DND-41 (cell line): ENCODE results near the gene IQGAP2.
"Not testable (repeated sequence)": the region's sequence is repeated elsewhere in the genome, so short reads cannot be mapped to it uniquely, and the experiment has no call there.

ENCODE experiments used
- ATAC-seq: fragments of 200-7000 bp; cut with Tn5 transposase; 3 replicates; pipeline ENCODE4 v1.9.1; 2021; ENCODE audit warnings: low read depth; ENCODE audit not compliant: insufficient read depth
- DNase-seq: peaks from one replicate; pipeline ENCODE4 v3.0.0-alpha.2; 2020
- H2AFZ ChIP-seq: 2 replicates; pipeline ENCODE4 v1.6.0; 2012; ENCODE audit warnings: low read depth, low read length
- H3K27ac ChIP-seq: 2 replicates; pipeline ENCODE4 v1.5.1; 2012; ENCODE audit warnings: low read length, inconsistent platforms
- H3K27me3 ChIP-seq: fragments of 200-600 bp; sonication (generic); 2 replicates; pipeline ENCODE4 v1.6.0; 2012; ENCODE audit warnings: low read length, mild to moderate bottlenecking, inconsistent platforms; ENCODE audit not compliant: insufficient read depth, poor library complexity
- H3K36me3 ChIP-seq: 2 replicates; pipeline ENCODE4 v1.5.1; 2012; ENCODE audit warnings: low read length, inconsistent platforms; ENCODE audit not compliant: insufficient read depth
- H3K4me1 ChIP-seq: 2 replicates; pipeline ENCODE4 v1.5.1; 2012; ENCODE audit warnings: mild to moderate bottlenecking, low read length; ENCODE audit not compliant: insufficient read depth
- H3K4me2 ChIP-seq: 2 replicates; pipeline ENCODE4 v1.6.0; 2012; ENCODE audit warnings: mild to moderate bottlenecking, moderate library complexity, low read length, inconsistent platforms; ENCODE audit not compliant: insufficient read depth
- H3K4me3 ChIP-seq, 2 experiments: fragments of 200-600 bp in 1 of 2; shearing (Covaris generic) in 1 of 2; 2 replicates each; pipeline ENCODE4 v1.5.1; 2012 to 2016; ENCODE audit warnings: inconsistent platforms in 2 of 2, low read length in 2 of 2, mild to moderate bottlenecking in 2 of 2, low read depth in 1 of 2, moderate library complexity in 1 of 2
- H3K79me2 ChIP-seq: 2 replicates; pipeline ENCODE4 v1.6.0; 2012; ENCODE audit warnings: low read length, inconsistent platforms; ENCODE audit not compliant: insufficient read depth
- H3K9ac ChIP-seq: 2 replicates; pipeline ENCODE4 v1.6.0; 2012; ENCODE audit warnings: low read depth, mild to moderate bottlenecking, inconsistent platforms, low read length, moderate library complexity
- H3K9me3 ChIP-seq: 2 replicates; pipeline ENCODE4 v1.5.1; 2012; ENCODE audit warnings: low read length, moderate library complexity, mild to moderate bottlenecking, inconsistent platforms; ENCODE audit not compliant: insufficient read depth, severe bottlenecking
- H4K20me1 ChIP-seq: 2 replicates; pipeline ENCODE4 v1.6.0; 2012; ENCODE audit warnings: low read length; ENCODE audit not compliant: insufficient read depth
- EZH2 ChIP-seq: IDR thresholded peaks from 3 replicates; pipeline ENCODE4 v1.6.1; 2012; ENCODE audit warnings: borderline replicate concordance, low read depth, mild to moderate bottlenecking, moderate library complexity, low read length, inconsistent platforms; ENCODE audit not compliant: severe bottlenecking
- TF ChIP-seq, protein P1 (sequence below): IDR thresholded peaks from 2 replicates; pipeline ENCODE4 v1.5.1; 2012; ENCODE audit warnings: borderline replicate concordance, low read length, moderate library complexity, mild to moderate bottlenecking; ENCODE audit not compliant: poor library complexity, severe bottlenecking; ENCODE audit errors: extremely low read depth

The IQGAP2 gene

GRCh38 chr5:76366596-76366995 is 36.5 kb upstream of the IQGAP2 start:
- H3K4me3 ChIP-seq, result no peak overlapping the region
- H3K27me3 ChIP-seq, result no peaks in the 10 kb centered on the region
- TF ChIP-seq EZH2, result no peak
- H3K4me2 ChIP-seq, result no peak overlapping the region
- ATAC-seq, result no peak
- no peaks in the 10 kb centered on the region for H3K36me3 ChIP-seq
- no peak overlapping the region for H2AFZ ChIP-seq
- H3K9ac ChIP-seq, result no peak overlapping the region
- H3K9me3 ChIP-seq, result no peaks in the 10 kb centered on the region
- H3K79me2 ChIP-seq, result no peaks in the 10 kb centered on the region
- no peaks in the 10 kb centered on the region for H4K20me1 ChIP-seq
- no peak overlapping the region for H3K27ac ChIP-seq
- no peaks in the 10 kb centered on the region for H3K4me1 ChIP-seq
- DNase-seq, result no peak

DNA sequence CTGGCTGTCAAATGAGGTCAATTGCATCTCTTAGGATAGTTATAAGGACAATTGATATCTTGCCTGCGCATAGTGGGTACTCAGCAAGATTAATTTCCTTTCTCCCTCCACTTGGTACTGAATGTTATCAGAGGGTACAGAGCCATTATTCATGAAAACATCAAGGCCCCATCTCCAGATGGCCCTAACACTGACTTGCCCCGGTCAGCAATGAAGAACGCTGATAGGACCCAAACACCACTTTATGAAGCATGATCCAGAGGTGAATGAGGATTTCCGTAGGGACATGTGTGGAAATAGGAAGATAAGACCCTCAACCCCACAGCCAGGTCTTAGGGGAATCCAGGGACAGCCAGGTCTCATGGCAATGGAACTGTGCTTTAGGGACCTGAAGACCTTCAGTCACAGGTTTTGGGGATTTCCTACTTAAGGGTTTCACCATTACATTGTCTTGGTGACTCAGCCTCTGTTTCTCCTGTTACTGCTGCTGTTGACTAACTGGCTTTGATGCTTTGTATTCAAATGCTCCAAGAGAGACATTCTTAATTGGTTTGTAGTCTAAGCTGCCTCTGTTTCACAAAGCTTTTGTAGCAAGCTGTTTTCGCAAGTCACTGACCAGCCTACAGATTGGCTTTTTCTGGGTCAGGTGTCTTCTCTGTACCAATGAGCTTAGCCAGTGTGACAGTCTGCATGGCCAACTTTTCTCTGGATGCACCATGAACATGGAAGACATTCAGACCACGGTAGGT is 35.3 kb upstream of the IQGAP2 start:
- Histone ChIP-seq H3K9me3 (no peaks in the 10 kb centered on the region), H2AFZ (no peak overlapping the region), H3K27me3 (no peaks in the 10 kb centered on the region), H3K27ac (no peak overlapping the region), H3K79me2 (no peaks in the 10 kb centered on the region), H4K20me1 (no peaks in the 10 kb centered on the region), H3K4me1 (no peaks in the 10 kb centered on the region), H3K4me2 (no peak overlapping the region), H3K9ac (no peak overlapping the region), H3K36me3 (no peaks in the 10 kb centered on the region), H3K4me3 (no peak overlapping the region)
- no peak for DNase-seq
- no peak for ATAC-seq
- TF ChIP-seq EZH2, result no peak

GRCh38 chr5:76368941-76369340 is 34.1 kb upstream of the IQGAP2 start:
- H4K20me1 ChIP-seq, result no peaks in the 10 kb centered on the region
- no peak for DNase-seq

GRCh38 chr5:76369668-76370067 is 33.4 kb upstream of the IQGAP2 start:
- H3K27ac ChIP-seq, H3K9me3 ChIP-seq, DNase-seq, H3K36me3 ChIP-seq, H3K79me2 ChIP-seq, ATAC-seq, H3K27me3 ChIP-seq, H2AFZ ChIP-seq, H3K4me1 ChIP-seq, H3K4me2 ChIP-seq, H3K9ac ChIP-seq, H4K20me1 ChIP-seq, H3K4me3 ChIP-seq: not testable (repeated sequence)

More at GRCh38 chr5:76368941-76369340, 34.1 kb upstream of the IQGAP2 start:
- Histone ChIP-seq H3K27ac (no peak overlapping the region), H2AFZ (no peak overlapping the region), H3K27me3 (no peaks in the 10 kb centered on the region), H3K9ac (no peak overlapping the region), H3K79me2 (no peaks in the 10 kb centered on the region), H3K36me3 (no peaks in the 10 kb centered on the region), H3K4me1 (no peaks in the 10 kb centered on the region), H3K9me3 (no peaks in the 10 kb centered on the region), H3K4me3 (no peak overlapping the region), H3K4me2 (no peak overlapping the region)
- ATAC-seq, result no peak
- TF ChIP-seq, protein P1, sequence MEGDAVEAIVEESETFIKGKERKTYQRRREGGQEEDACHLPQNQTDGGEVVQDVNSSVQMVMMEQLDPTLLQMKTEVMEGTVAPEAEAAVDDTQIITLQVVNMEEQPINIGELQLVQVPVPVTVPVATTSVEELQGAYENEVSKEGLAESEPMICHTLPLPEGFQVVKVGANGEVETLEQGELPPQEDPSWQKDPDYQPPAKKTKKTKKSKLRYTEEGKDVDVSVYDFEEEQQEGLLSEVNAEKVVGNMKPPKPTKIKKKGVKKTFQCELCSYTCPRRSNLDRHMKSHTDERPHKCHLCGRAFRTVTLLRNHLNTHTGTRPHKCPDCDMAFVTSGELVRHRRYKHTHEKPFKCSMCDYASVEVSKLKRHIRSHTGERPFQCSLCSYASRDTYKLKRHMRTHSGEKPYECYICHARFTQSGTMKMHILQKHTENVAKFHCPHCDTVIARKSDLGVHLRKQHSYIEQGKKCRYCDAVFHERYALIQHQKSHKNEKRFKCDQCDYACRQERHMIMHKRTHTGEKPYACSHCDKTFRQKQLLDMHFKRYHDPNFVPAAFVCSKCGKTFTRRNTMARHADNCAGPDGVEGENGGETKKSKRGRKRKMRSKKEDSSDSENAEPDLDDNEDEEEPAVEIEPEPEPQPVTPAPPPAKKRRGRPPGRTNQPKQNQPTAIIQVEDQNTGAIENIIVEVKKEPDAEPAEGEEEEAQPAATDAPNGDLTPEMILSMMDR, result no peak
- TF ChIP-seq EZH2, result no peak

GRCh38 chr5:76371960-76372322 is 31.1 kb upstream of the IQGAP2 start:
- no peaks in the 10 kb centered on the region for H4K20me1 ChIP-seq
- no peak for ATAC-seq
- H3K4me2 ChIP-seq, result no peak overlapping the region
- H2AFZ ChIP-seq, result no peak overlapping the region
- H3K4me1 ChIP-seq, result no peaks in the 10 kb centered on the region
- no peak overlapping the region for H3K9ac ChIP-seq
- H3K4me3 ChIP-seq, result no peak overlapping the region
- H3K9me3 ChIP-seq, result no peaks in the 10 kb centered on the region
- H3K27me3 ChIP-seq, result no peaks in the 10 kb centered on the region
- no peaks in the 10 kb centered on the region for H3K36me3 ChIP-seq
- H3K79me2 ChIP-seq, result no peaks in the 10 kb centered on the region
- no peak overlapping the region for H3K27ac ChIP-seq
- no peak for DNase-seq
- no peak for TF ChIP-seq EZH2
- TF ChIP-seq, protein P1, result no peak
